ENCODE data around the gene FARP1.

GRCh38 chr13:98157188-98157587, 14.3 kb downstream of the FARP1 start:
- TF ChIP-seq CTCF (IDR thresholded peaks at IDR 0.05) (no peak), POLR2A (IDR thresholded peaks at IDR 0.05) (no peak)

Measured in suprapubic skin (tissue), 3 donors.